NCI-H187 treated with DMSO at 0.1 percent for 48 hours (cell line): ENCODE data around the gene ITPR1.

Experiments
- DNase-seq: peaks from one replicate; lab custom pipeline; 2025; lab: John Stamatoyannopoulos, UW

ITPR1 gene

DNA sequence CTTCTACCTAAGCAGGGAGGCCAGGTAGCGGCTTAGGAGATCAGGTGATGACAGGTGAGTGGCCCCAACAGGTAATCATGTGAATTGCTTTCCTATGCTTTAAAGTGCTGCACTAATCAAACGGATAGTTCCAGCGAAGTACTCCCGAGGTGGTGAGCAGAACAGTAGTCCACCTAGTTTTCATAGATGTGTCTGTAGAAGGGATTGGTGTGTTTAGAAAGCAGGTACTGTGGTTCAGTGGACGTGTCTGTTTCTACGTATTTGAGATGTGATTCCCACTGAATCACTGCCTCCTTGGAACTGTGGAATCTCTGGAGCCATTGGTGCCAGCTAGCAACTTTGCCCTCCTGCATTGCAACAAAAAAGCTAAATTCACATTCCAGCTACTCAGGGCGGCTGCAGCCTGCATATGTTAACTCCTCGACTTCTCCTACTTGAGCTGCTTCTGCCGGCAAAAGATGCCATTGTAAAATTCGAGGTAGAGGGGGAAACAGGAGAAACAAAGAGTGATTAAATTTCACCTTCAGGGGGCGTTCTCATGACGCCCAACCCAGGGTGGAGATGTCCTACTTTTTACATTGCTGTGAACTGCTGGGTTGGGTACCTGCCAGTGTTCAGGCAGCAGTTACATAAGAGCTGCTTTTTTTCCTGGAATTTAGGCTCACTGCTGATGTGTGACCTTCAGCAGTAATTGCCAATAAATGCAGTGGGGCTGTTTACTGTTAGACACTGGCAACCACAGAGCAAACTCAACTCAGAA, 227.3 kb downstream of the ITPR1 start:
- no peak for DNase-seq

DNA sequence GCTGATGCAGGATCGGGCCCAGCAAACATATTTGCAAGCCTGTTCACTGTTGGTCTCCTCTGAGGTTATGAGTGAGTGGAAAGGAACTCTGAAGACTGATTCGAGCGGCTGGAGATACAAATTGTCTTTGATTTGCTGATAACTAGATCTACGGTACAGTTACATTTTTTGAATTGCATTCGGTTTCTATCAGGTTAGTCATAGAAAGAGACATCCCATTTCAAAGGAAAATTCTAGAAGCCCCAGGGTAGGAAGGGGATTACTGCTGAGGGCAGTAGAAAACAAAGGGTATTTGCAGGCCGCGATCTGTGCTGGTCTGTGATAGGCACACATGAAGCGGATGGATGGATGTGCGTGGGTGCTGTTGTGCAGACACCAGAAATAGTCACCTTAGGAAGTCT, 228.4 kb downstream of the ITPR1 start:
- DNase-seq, result no peak

GRCh38 chr3:4722103-4722502, 229.0 kb downstream of the ITPR1 start:
- DNase-seq, result peak; percentile 16

- no peak for DNase-seq
Measured at GRCh38 chr3:4724051-4724629, 231.0 kb downstream of the ITPR1 start.

- no peak for DNase-seq
Measured at GRCh38 chr3:4726549-4726948, 233.4 kb downstream of the ITPR1 start.

DNA sequence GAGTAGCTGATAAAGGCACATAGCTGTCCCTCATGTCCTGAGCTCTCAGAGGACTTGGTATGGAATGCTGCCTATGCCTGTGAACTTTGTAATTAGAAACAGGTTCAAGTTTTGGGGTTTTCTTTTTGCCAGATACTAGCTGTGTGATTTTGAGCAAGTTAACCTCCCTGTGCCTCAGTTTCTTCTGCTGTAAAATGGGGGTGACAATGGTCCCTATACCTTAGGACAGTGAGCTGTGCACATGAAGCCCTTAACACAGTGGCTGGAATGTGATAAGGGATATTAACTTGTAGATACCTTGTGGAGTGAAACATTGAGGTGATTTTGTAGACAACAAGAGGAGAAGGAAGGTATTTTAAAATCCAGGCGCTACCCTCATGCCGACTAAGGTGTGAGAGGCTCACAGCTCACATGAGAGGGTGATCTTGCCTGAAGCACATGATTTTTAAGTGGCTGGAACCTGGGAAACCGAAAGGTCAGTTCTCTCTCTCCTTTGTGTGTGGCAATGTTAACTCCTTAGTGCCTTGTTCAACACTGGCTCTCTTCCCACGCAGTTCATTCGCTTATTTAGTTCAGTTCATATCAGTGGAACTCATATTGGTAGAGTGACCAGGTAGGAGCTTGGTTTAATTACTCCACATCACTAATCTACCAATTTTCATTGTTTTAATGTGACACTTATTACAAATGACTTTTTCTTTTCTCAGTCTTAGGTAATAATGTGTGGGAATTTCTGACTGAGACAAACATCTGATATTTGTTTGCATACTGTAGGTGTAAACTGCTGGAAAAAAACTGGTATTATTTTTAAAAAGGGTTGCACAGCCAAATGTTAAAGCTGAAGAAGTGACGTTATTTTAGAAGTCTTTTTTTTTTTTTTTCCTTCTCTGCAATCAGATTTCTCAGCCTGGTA, 236.2 kb downstream of the ITPR1 start:
- DNase-seq, result no peak

DNA sequence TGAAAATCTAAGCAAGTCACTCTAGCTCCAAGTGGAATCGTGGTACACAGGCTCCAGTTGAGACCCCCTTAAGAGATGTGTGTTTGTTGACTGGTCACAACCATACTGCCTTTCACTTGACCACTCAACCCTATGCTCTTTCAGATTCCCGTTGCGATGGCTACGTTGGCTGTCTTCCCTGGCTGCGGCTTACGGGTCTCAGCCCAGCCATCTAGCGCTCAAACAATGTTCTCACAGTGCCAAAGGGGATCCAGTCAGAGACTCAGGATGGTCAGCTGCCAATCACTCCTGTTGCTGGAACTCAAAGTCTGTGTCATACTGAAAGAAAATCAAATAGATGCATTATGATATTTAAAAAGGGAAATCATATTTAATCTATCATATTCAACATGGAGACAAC, 237.6 kb downstream of the ITPR1 start:
- no peak for DNase-seq

DNA sequence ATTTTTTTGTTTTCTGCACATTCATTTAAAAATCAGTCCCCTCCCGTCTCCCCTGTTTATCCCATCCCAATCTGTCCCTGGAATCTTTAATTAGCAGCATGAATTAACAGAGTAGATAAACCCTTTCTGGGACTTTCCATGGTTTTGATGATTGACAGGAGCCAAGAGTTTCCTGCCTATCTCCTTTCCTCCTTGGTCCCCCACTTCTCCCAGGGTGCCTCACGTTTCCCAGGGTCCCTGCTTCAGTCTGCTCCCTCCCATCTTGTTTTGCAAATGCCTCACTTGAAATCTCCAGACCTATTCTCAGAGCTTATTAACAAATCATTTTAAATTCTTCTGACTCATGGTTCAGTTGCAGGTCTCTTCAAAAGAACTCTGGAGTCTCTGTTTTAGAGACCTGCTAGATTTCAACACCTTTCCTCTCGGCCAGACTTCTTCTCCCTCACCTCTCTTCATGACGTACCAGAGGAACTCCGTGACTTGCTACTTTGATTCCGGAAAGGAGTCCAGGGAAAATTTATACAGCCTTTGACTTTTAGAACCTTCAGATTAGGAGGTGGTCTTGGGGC, 238.5 kb downstream of the ITPR1 start:
- no peak for DNase-seq

GRCh38 chr3:4732925-4733324, 239.8 kb downstream of the ITPR1 start:
- no peak for DNase-seq

DNA sequence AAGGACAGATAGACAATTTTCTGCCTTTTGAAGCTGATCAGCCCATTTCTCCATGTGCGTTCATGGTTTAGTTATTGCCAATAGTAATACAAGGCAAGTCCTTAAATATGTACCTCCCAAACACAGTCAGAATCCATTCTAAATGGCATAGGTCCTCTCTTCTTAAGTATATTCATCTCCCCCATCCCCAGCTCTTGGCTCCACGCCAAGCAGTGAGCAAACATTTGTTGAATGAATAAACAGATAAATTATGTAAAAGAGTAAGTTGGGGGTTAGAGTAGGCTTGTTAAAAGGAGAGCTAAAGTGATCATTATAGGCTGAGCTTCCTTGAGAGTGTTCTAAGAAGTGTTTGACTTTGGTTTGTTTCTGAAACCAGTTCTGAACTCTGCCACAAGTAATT, 241.3 kb downstream of the ITPR1 start:
- peak; percentile 21 for DNase-seq

GRCh38 chr3:4735243-4735642, 242.1 kb downstream of the ITPR1 start:
- DNase-seq, result no peak

DNA sequence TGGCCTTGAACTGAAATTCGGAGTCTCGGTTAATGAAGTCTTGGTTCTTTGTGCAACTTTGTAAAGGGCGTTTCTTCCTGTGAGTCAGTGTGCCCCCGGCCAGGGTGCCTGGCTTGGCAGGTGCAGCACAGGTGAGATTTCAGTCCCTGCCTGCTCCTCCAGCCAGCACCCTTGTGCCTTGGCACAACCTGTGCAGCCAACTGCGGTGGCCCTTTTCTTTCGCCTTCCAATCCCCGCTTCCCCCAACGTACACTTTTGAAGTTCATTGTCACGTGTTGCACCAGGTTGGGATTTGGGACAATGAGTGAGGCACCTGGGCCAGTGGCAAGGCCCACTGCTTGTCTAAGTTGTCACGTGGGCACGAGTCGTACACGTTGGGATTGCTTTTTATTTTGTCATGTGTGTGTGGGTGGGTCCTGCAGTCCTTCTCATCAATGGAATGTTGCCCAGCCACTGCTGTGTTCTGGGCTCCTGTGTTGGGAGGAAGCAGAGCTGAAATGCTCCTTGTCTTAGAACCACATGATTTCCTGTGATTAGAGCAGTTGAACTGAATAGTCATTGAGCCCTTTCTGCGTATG, 243.2 kb downstream of the ITPR1 start:
- DNase-seq, result no peak

DNA sequence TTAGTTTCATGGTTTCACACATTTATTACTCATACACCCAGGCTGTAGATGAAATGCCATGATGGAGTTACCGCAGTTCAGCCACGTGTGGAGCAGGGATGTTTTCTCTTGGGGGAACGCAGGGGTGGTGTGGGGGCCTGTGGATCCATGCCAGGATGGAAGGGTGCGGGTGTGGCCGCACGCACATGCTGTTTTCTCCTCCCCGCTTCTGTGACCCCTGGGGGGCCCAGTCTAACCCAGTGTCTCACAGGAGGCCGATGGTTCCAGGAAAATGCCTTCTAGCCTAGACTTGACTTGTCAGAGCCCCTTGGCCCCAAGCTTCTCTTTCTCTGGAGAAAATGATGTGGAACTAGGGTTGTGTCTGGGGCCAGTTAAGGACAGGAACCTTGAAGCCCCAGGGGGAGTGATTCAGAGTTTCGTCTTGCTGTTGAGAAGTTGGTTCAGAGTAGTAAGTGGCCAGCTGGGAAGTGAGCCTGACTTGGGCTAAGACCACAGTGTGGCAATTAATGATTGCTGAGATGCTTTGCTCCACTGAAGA, 245.7 kb downstream of the ITPR1 start:
- no peak for DNase-seq

DNA sequence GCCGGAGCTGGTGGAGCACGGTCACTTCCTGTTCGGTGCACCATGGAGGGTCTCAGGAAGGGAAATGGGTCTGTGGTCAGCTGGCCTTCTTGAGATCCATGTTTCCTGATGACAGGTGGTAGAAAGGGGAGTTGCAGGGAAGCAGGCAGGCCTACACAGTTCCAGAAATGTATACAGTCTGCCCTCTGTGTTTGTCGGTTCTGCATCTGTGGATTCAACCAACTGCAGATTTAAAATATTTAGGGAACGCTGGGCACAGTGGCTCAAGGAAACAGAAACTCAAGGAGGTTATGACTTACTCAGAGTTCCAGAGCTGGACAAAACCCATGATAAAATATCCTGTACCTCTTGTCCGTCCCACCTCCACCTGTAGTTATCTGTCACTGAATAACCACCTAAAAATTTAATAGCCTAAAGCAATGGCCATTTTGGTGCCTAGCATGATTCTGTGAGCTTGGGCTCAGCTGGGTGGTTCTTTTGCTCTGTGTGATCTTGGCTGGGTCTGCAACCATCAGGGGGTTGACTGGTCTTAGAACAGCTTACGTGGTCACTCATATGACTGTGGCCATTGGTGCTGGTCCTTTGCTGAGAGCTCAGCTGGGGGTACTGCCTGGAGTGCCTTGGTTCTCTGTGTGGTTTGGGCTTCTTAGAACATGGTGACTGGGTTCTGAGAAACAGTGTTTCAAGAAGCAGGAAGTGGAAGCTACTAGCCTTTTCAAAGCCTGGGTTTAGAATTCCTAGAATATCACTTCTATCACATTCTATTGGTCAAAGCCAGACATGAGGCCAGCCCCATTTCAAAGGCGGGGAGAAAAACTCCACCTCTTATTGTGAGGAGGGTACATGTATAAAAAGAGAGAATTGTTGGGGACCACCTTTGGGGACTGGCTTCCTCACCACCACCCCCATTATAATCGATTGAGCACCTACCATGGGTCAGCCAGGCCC, 246.4 kb downstream of the ITPR1 start:
- no peak for DNase-seq

GRCh38 chr3:4740397-4741105, 247.4 kb downstream of the ITPR1 start:
- no peak for DNase-seq

DNA sequence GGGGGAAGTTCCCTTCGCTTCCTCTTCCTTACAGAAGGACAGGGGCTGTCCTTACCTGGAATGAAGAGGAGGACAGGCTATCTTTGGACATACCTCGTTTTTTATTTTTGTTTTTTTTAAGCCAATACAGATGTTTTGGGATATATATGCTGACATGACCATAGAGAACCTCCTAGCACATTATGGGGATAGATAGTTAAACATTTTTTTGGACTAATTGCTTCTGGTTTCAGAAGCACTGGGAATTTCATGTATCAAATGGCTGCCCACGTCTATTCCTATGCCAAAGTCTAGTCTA, 247.9 kb downstream of the ITPR1 start:
- DNase-seq, result no peak

DNA sequence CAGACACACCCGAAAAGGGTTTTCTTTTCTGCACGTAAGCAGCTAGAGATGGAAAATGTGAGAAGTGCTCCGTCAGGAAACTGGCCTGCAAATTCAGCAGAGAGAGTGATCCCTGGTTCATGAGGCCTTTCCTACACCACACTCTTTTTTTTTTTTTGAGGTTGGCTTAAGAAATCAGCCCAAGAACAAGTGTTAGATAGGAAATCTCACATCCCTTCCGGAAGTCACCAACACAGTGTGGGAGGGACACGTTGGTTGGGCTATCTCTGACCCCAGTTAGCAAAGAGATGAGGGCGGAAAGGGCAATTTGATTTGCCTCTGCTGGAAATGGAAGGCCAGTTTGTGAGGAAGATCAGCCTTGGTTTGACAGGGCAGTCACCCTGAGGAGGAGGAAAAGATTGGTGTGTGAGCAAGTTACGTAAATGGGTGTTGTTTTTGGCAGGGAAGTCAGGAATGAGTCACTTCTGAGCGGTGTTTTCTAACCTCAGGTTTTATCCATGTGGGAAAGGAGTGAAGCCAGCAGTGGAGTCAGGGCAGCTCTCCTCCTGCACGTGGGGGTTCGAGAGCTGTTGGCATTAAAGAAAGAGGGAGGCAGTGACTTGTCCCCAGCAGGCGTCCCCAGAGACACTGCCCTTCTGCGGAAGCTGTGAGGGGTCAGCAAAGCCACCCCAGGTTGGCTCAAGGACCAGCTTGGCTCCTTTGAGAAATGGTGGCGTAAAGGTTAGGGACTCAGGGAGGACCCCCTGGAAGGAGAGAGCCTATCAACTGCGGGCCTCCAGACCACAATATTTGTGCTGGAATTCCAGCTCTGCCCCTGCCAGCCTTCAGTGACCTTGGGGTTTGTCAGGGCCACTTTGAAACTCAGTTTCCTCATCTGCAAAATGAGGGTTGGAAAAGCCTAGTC, 248.5 kb downstream of the ITPR1 start:
- no peak for DNase-seq

- DNase-seq, result no peak
Measured at GRCh38 chr3:4742359-4742758, 249.2 kb downstream of the ITPR1 start.

DNA sequence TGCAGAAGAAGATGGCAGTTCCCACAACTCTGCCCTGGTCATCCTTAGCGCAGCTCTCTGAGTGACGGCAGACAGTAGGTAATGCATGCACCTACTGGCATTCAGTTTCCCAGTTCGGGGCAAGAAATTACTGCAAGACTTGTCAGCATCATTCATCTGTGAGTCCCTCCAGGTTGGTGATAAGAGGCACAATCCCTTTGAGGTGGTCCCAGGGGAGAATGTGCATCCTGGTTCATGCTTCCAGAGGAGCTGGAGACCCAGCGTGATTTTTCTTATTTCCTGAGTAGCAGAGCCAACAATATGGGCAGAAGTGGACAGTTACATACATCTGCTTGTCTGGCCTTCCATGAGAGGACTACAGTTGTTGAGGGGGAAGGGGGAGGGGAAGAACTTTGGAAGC, 250.2 kb downstream of the ITPR1 start:
- no peak for DNase-seq
